ENCODE data around the gene ASAP3.

Gene ASAP3

DNA sequence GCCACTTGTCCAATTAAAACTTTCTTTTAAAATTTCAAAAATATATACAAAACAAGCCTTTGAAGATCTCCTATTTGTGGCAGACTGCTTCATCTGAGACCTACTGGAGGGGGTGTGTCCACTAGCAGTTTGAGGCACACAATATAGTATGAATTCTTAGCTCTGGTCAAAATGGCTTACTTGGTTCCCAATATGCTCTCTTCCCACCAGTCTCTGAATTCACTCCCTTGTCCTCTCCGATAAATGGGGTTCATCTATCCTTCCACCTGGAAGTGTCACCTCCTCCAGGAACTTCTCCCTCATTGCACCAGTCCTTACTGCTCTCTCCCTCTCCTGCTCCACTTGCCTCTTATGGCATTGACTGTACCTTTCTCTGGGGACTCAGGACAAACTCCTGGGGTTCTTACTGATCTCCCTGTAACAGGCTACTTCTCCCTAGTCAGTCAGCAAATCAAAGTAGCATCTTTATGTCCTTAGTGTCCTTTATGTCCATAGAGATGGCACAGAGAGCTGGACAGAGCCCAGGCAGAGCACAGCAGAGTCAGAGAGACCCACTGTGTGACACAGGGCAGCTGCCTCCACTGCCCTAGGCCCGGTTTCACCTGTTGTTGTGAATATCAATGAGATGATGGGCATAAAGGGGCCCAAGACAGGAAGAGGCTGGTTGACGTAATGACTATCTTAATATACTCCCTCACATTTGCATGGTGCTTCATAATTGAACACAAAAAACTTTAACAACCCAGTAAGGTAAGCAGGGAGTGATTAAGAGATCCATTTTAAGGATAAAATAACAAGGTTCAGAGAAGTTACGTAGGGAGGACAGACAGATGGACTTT, 3.6 kb downstream of the ASAP3 start:
- Histone ChIP-seq H3K23ac (ENCODE audit: low read depth, low read length, poor library complexity) (no peak overlapping the region), H2BK12ac (ENCODE audit: low read length) (no peak overlapping the region), H4K91ac (ENCODE audit: low read depth, low read length, poor library complexity) (no peak overlapping the region), H3K27me3 (ENCODE audit: control insufficient read depth in 3 of 3, insufficient read depth in 3 of 3, low read depth in 1 of 3, low read length in 3 of 3) (peaks cover 0 to 11% (median 0%) of the 10 kb centered on the region in 3 experiments), H3K4ac (ENCODE audit: low read length) (no peak overlapping the region), H3K9ac (ENCODE audit: low read depth, low read length, poor library complexity) (no peak overlapping the region), H2BK120ac (ENCODE audit: low read depth, low read length) (no peak overlapping the region), H2BK5ac (ENCODE audit: low read length) (no peak overlapping the region), H3K4me2 (ENCODE audit: insufficient read depth, low read length, poor library complexity, severe bottlenecking) (no peak overlapping the region), H2BK15ac (ENCODE audit: low read length) (no peak overlapping the region), H3K36me3 (replicated peaks in 1 of 2; ENCODE audit: control insufficient read depth in 2 of 2, insufficient read depth in 2 of 2, low read length in 2 of 2) (peaks cover 0 to 33% of the 10 kb centered on the region in 2 donors), H3K4me1 (ENCODE audit: control insufficient read depth in 2 of 2, insufficient read depth in 1 of 2, low read depth in 1 of 2, low read length in 2 of 2) (peaks cover 8 to 27% of the 10 kb centered on the region in 2 donors), H4K8ac (ENCODE audit: low read depth, low read length) (no peak overlapping the region), H3K14ac (ENCODE audit: low read length) (no peak overlapping the region), H3K4me3 (ENCODE audit: low read length in 2 of 2) (no peak overlapping the region), H3K18ac (ENCODE audit: low read length) (no peak overlapping the region), H3K9me3 (replicated peaks in 1 of 2; ENCODE audit: control insufficient read depth in 2 of 2, insufficient read depth in 1 of 2, low read depth in 1 of 2, low read length in 2 of 2) (no peaks in the 10 kb centered on the region), H3K79me1 (ENCODE audit: low read depth, low read length) (no peaks in the 10 kb centered on the region), H2AFZ (ENCODE audit: low read length) (no peak overlapping the region), H3K27ac (replicated peaks; ENCODE audit: low read length) (no peak overlapping the region), H2AK5ac (ENCODE audit: low read depth, low read length) (no peak overlapping the region)
- no peak for DNase-seq (ENCODE audit: low spot score)
- no CpG with 5 or more reads among the region's 4 CpGs for WGBS, 2 donors (ENCODE audit: extremely low coverage in 2 of 2, insufficient read length in 2 of 2, insufficient replicate concordance in 1 of 2)

DNA sequence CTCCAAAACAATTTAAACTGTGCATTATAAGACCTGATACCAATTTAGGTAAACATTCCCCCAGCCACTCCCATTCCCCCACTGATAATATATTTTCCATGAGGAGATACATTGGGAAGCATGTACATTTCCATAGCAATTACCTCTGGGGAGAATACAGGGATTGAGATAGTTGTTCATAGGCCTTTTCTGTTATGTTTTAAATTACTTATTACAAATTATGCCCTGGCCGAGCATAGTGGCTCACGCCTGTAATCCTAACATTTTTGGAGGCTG, 4.4 kb downstream of the ASAP3 start:
- no peak overlapping the region for H2BK15ac ChIP-seq (ENCODE audit: low read length)
- H4K8ac ChIP-seq (ENCODE audit: low read depth, low read length): no peak overlapping the region
- no peak overlapping the region for H3K9ac ChIP-seq (ENCODE audit: low read depth, low read length, poor library complexity)
- H3K4ac ChIP-seq (ENCODE audit: low read length): no peak overlapping the region
- H2BK120ac ChIP-seq (ENCODE audit: low read depth, low read length): no peak overlapping the region
- peaks cover 0 to 8% (median 0%) of the 10 kb centered on the region in 3 experiments for H3K27me3 ChIP-seq (ENCODE audit: control insufficient read depth in 3 of 3, insufficient read depth in 3 of 3, low read depth in 1 of 3, low read length in 3 of 3)
- H2BK5ac ChIP-seq (ENCODE audit: low read length): no peak overlapping the region
- no peak overlapping the region for H3K14ac ChIP-seq (ENCODE audit: low read length)
- no peak overlapping the region for H4K91ac ChIP-seq (ENCODE audit: low read depth, low read length, poor library complexity)
- no peak overlapping the region for H3K23ac ChIP-seq (ENCODE audit: low read depth, low read length, poor library complexity)
- no peak overlapping the region for H3K18ac ChIP-seq (ENCODE audit: low read length)
- no peak overlapping the region for H3K27ac ChIP-seq (replicated peaks; ENCODE audit: low read length)
- no peak overlapping the region for H3K4me2 ChIP-seq (ENCODE audit: insufficient read depth, low read length, poor library complexity, severe bottlenecking)
- no peak for DNase-seq (ENCODE audit: low spot score)
- H2BK12ac ChIP-seq (ENCODE audit: low read length): no peak overlapping the region
- WGBS, 2 donors (ENCODE audit: extremely low coverage in 2 of 2, insufficient read length in 2 of 2, insufficient replicate concordance in 1 of 2): no CpG with 5 or more reads among the region's 2 CpGs
- H2AFZ ChIP-seq (ENCODE audit: low read length): no peak overlapping the region
- no peaks in the 10 kb centered on the region for H3K79me1 ChIP-seq (ENCODE audit: low read depth, low read length)
- no peaks in the 10 kb centered on the region for H3K9me3 ChIP-seq (replicated peaks in 1 of 2; ENCODE audit: control insufficient read depth in 2 of 2, insufficient read depth in 1 of 2, low read depth in 1 of 2, low read length in 2 of 2)
- H3K4me1 ChIP-seq (ENCODE audit: control insufficient read depth in 2 of 2, insufficient read depth in 1 of 2, low read depth in 1 of 2, low read length in 2 of 2): peaks cover 5 to 27% of the 10 kb centered on the region in 2 donors
- H3K36me3 ChIP-seq (replicated peaks in 1 of 2; ENCODE audit: control insufficient read depth in 2 of 2, insufficient read depth in 2 of 2, low read length in 2 of 2): peaks cover 0 to 33% of the 10 kb centered on the region in 2 donors
- no peak overlapping the region for H3K4me3 ChIP-seq (ENCODE audit: low read length in 2 of 2)
- no peak overlapping the region for H2AK5ac ChIP-seq (ENCODE audit: low read depth, low read length)

DNA sequence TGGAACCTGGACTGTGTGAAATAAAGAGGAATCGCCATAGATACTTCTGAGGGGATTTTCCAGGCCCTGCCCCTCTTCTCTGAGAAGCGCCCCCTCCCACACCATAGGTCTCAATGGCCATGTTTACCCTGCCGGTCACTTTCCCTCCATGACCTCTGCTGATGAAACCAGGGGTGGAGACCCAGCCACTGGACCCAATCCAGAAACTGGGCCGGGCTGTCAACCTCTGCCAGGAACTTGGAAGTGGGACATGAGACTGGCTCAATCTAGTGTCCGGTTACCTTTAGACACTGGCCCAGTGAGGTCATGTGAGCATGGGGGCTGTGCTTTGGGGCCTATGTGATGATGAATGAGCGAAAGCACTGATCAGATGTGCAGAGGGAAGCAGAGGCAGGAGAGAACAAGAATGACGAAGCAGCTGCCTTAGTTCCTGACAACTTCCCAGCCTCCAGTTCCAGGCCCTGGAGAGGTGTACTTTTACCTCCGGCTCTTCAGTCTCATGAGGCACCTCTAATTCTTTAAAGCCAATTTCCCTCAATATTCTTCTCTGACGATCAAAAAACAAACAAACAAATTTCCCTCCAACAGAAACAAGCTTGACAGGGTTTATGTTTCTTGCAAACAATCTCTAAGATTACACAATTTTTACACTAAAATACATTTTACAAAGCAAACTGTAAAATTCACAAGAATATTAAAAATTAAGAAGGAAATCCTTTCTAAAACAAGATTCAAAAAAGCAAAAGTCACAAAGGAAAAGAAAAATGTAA, 4.9 kb downstream of the ASAP3 start:
- DNase-seq (ENCODE audit: low spot score): no peak
- H3K14ac ChIP-seq (ENCODE audit: low read length): no peak overlapping the region
- no peak overlapping the region for H3K4me2 ChIP-seq (ENCODE audit: insufficient read depth, low read length, poor library complexity, severe bottlenecking)
- peaks cover 5 to 27% of the 10 kb centered on the region in 2 donors for H3K4me1 ChIP-seq (ENCODE audit: control insufficient read depth in 2 of 2, insufficient read depth in 1 of 2, low read depth in 1 of 2, low read length in 2 of 2)
- H4K8ac ChIP-seq (ENCODE audit: low read depth, low read length): no peak overlapping the region
- H2BK5ac ChIP-seq (ENCODE audit: low read length): no peak overlapping the region
- H2BK120ac ChIP-seq (ENCODE audit: low read depth, low read length): no peak overlapping the region
- no peaks in the 10 kb centered on the region for H3K9me3 ChIP-seq (replicated peaks in 1 of 2; ENCODE audit: control insufficient read depth in 2 of 2, insufficient read depth in 1 of 2, low read depth in 1 of 2, low read length in 2 of 2)
- no peak overlapping the region for H2AK5ac ChIP-seq (ENCODE audit: low read depth, low read length)
- no peak overlapping the region for H2AFZ ChIP-seq (ENCODE audit: low read length)
- H4K91ac ChIP-seq (ENCODE audit: low read depth, low read length, poor library complexity): no peak overlapping the region
- peaks cover 0 to 33% of the 10 kb centered on the region in 2 donors for H3K36me3 ChIP-seq (replicated peaks in 1 of 2; ENCODE audit: control insufficient read depth in 2 of 2, insufficient read depth in 2 of 2, low read length in 2 of 2)
- H2BK15ac ChIP-seq (ENCODE audit: low read length): no peak overlapping the region
- H3K23ac ChIP-seq (ENCODE audit: low read depth, low read length, poor library complexity): no peak overlapping the region
- no peaks in the 10 kb centered on the region for H3K79me1 ChIP-seq (ENCODE audit: low read depth, low read length)
- no CpG with 5 or more reads among the region's 9 CpGs for WGBS, 2 donors (ENCODE audit: extremely low coverage in 2 of 2, insufficient read length in 2 of 2, insufficient replicate concordance in 1 of 2)
- H3K27me3 ChIP-seq (ENCODE audit: control insufficient read depth in 3 of 3, insufficient read depth in 3 of 3, low read depth in 1 of 3, low read length in 3 of 3): peaks cover 0 to 8% (median 0%) of the 10 kb centered on the region in 3 experiments
- H3K27ac ChIP-seq (replicated peaks; ENCODE audit: low read length): no peak overlapping the region
- no peak overlapping the region for H3K9ac ChIP-seq (ENCODE audit: low read depth, low read length, poor library complexity)
- H3K4ac ChIP-seq (ENCODE audit: low read length): no peak overlapping the region
- H3K4me3 ChIP-seq (ENCODE audit: low read length in 2 of 2): no peak overlapping the region
- no peak overlapping the region for H3K18ac ChIP-seq (ENCODE audit: low read length)
- H2BK12ac ChIP-seq (ENCODE audit: low read length): no peak overlapping the region
